Activated T-helper 17 cell treated with anti-CD3 and anti-CD28 coated beads, Interleukin-2, amount 50 U/mL, for 72 hours (primary cell): ENCODE measurements around the gene FKBP11. TPM values are rescaled to one million over a fixed set of nuclear protein-coding genes. Genes with fewer than 3 reads are reported as not detected.
"Not testable (repeated sequence)": the region's sequence is repeated elsewhere in the genome, so short reads cannot be mapped to it uniquely, and the experiment has no call there.

Experiments
- ATAC-seq: fragments of 150-1000 bp; cut with Tn5 transposase; replicated peaks from 2 replicates; pipeline ENCODE4 v1.10.0; 2021; ENCODE audit warnings: mild to moderate bottlenecking, moderate library complexity
- H3K27ac Mint-ChIP-seq: one replicate; pipeline ENCODE4 v1.8.0; 2022; ENCODE audit warnings: mixed read lengths
- H3K27me3 Mint-ChIP-seq: one replicate; pipeline ENCODE4 v1.8.0; 2022; ENCODE audit warnings: mixed read lengths
- H3K36me3 Mint-ChIP-seq: one replicate; pipeline ENCODE4 v1.8.0; 2022; ENCODE audit warnings: low read depth, mild to moderate bottlenecking, mixed read lengths
- H3K4me1 Mint-ChIP-seq: one replicate; pipeline ENCODE4 v1.8.0; 2022; ENCODE audit warnings: mixed read lengths
- H3K4me3 Mint-ChIP-seq: one replicate; pipeline ENCODE4 v1.8.0; 2022; ENCODE audit warnings: mild to moderate bottlenecking, mixed read lengths
- H3K9me3 Mint-ChIP-seq: one replicate; pipeline ENCODE4 v1.8.0; 2022; ENCODE audit warnings: mixed read lengths
- total RNA-seq, 2 donors: library from RNA; stranded (reverse); gene quantifications; one replicate each; pipeline ENCODE4 v1.2.3, GENCODE V29; 2022

Gene FKBP11
- total RNA-seq, 2 donors from 2014 or later, result 55.0 to 100 TPM

DNA sequence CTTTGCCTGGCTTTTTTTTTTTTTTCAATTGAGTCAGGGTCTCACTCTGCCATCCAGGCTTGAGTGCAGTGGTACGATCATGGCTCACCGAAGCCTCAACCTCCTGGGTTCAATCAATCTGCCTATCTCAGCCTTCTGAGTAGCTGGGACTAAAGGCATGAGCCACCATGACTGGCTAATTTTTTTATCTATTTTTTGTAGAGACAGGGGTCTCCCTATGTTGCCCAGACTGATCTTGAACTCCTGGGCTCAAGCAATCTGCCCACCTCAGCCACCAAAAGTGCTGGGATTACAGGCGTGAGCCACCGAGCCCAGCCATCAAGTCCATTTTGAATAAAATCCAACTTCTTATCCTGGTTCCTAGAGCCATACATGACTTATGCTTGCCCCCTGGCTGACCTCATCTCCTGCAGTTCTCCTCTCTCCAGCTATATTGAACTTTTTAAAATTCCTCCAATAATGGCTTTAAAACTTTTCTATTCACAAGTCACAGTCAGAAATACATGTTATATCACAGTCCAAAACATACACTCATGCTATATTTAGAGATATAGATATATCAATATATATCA, 49.3 kb downstream of the FKBP11 start:
- Mint-ChIP-seq H3K36me3 (no peaks in the 10 kb centered on the region), H3K27ac (no peak overlapping the region), H3K27me3 (peaks cover 15% of the 10 kb centered on the region), H3K4me3 (no peak overlapping the region), H3K4me1 (no peaks in the 10 kb centered on the region), H3K9me3 (no peaks in the 10 kb centered on the region)
- ATAC-seq, result no peak

DNA sequence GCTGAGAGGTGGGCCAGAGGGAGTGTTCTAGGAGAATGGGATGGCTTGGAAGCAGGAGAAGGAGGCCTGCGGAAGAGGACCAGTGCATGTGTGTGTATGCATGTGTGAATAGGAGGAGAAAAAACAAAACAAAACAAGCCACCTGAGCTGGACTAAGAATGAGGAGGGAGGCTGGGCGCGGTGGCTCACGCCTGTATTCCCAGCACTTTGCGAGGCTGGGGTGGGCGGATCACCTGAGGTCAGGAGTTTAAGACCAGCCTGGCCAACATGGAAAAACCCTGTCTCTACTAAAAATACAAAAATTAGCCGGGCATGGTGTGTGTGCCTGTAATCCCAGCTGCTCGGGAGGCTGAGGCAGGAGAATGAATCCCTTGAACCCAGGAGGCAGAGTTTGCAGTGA, 51.8 kb downstream of the FKBP11 start:
- ATAC-seq, H3K27ac Mint-ChIP-seq, H3K9me3 Mint-ChIP-seq, H3K4me3 Mint-ChIP-seq, H3K36me3 Mint-ChIP-seq, H3K27me3 Mint-ChIP-seq, H3K4me1 Mint-ChIP-seq: not testable (repeated sequence)

DNA sequence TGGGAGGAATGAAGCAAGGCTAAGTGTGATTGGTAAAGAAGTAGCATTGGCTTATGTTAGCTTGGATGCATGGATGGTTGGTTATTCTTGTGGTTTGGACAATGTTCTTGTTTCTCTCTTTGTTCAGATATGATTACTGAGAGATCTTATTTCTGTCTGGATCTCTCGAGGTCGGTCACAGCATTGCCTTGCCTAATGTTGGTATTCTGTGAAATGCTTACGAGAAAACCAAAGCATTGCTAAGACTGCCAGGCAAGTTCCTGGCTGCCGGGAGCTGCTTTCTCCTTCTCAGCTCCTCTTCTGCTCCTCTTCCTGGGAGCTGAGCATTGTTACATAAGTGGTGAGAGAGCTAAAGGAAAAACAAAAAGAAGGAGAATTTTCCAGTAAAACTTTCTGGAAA, 52.2 kb downstream of the FKBP11 start:
- H3K27ac Mint-ChIP-seq, result no peak overlapping the region
- peaks cover 3% of the 10 kb centered on the region for H3K27me3 Mint-ChIP-seq
- H3K4me1 Mint-ChIP-seq, result no peaks in the 10 kb centered on the region
- ATAC-seq, result no peak
- no peaks in the 10 kb centered on the region for H3K9me3 Mint-ChIP-seq
- H3K4me3 Mint-ChIP-seq, result no peak overlapping the region
- H3K36me3 Mint-ChIP-seq, result no peaks in the 10 kb centered on the region

Other genes with a start within 250 kb of the FKBP11 start
- gene KANSL2, start 243.3 kb downstream of the FKBP11 start, total RNA-seq, result 10 to 100 TPM; 46.7 to 54.3 TPM
- 10 to 100 TPM; 64.6 to 64.7 TPM for gene CCNT1, start 208.8 kb downstream of the FKBP11 start, total RNA-seq
- gene ADCY6, start 136.4 kb downstream of the FKBP11 start, total RNA-seq, result under 1 TPM in 1 of 2 donors, not detected in 1; 0.24 TPM
- gene CACNB3, start 107.0 kb downstream of the FKBP11 start, total RNA-seq, result 10 to 100 TPM in 1 of 2 donors, 1 to 10 TPM in 1; 5.9 to 17.7 TPM
- gene DDX23, start 73.3 kb downstream of the FKBP11 start, total RNA-seq, result 100 to 1,000 TPM in 1 of 2 donors, 10 to 100 TPM in 1; 81.4 to 122 TPM
- 1 to 10 TPM; 2.5 to 4.2 TPM for gene RND1, start 59.6 kb downstream of the FKBP11 start, total RNA-seq
- gene ARF3, start 32.0 kb upstream of the FKBP11 start, total RNA-seq, result 100 to 1,000 TPM in 1 of 2 donors, 10 to 100 TPM in 1; 84.1 to 128 TPM
- under 1 TPM; 0.22 to 0.29 TPM for gene WNT10B, start 46.2 kb upstream of the FKBP11 start, total RNA-seq
- not detected for gene WNT1, start 52.8 kb upstream of the FKBP11 start, total RNA-seq
- gene DDN, start 73.9 kb upstream of the FKBP11 start, total RNA-seq, result 1 to 10 TPM in 1 of 2 donors, under 1 TPM in 1; 0.32 to 1.5 TPM
- 10 to 100 TPM; 47.1 to 62.7 TPM for gene PRKAG1, start 93.3 kb upstream of the FKBP11 start, total RNA-seq
- gene KMT2D, start 135.3 kb upstream of the FKBP11 start, total RNA-seq, result 10 to 100 TPM; 66.8 to 78.6 TPM
- 10 to 100 TPM; 12.2 to 19.3 TPM for gene RHEBL1, start 144.5 kb upstream of the FKBP11 start, total RNA-seq
- under 1 TPM; 0.26 to 0.42 TPM for gene DHH, start 169.3 kb upstream of the FKBP11 start, total RNA-seq
- 100 to 1,000 TPM in 1 of 2 donors, 10 to 100 TPM in 1; 56.8 to 105 TPM for gene LMBR1L, start 185.4 kb upstream of the FKBP11 start, total RNA-seq
- 1,000 to 10,000 TPM; 1,357 to 2,653 TPM for gene TUBA1B, start 205.9 kb upstream of the FKBP11 start, total RNA-seq